ENCODE data around the gene SPAG5. TPM values are rescaled to one million over a fixed set of nuclear protein-coding genes. Genes with fewer than 3 reads are reported as not detected.

Gene SPAG5
- total and polyA plus RNA-seq, 5 donors from 2014 or later, result 0.84 to 37.7 (median 2.0) TPM

DNA sequence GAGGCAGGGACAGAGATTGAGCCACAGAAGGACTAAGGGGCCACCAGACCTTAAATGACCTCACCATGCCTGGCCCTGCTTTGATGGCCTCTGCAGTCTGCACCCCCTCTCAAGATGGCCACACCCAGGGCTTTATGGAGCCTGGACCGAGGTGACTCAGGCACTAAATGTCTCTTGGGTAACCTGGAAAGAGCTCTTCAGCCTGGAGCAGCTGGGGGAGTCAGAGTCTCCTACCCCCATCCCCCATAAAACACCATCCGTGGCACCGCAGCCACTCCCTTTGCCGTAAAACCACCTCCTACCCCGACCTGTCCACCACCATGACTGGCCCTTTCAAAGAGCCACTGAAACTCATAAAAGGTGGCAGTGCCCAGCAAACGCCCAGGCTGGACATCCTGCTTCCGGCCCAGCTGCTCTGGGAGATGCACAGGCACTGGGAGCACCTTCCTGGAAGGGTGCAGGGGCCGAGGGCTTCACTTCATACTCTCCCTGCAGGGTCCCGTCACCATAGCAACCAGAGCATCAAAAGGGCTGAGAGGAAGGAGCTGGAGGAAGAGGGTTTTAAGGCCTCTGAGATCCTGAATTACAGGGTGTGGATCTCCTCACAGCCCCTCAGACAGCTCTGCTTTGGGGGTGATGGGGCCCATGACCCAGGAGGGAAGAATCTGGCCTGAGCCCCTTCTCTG, 70.4 kb downstream of the SPAG5 start:
- H3K4me3 Mint-ChIP-seq, result no peak overlapping the region
- DNase-seq (no peak), ATAC-seq (ENCODE audit: low read depth in 2 of 2) (no peak)
- Histone ChIP-seq H3K27ac (ENCODE audit: insufficient read depth, low read length, poor library complexity, severe bottlenecking) (no peak overlapping the region), H3K4me1 (ENCODE audit: control insufficient read depth, insufficient read depth, low read length, poor library complexity, severe bottlenecking) (no peaks in the 10 kb centered on the region), H3K9me3 (ENCODE audit: control insufficient read depth in 2 of 2, low read length in 2 of 2) (no peaks in the 10 kb centered on the region), H3K27me3 (ENCODE audit: control insufficient read depth, insufficient read depth, low read length) (no peaks in the 10 kb centered on the region), H3K4me3 (ENCODE audit: low read depth, low read length) (no peak overlapping the region), H3K36me3 (ENCODE audit: control insufficient read depth, insufficient read depth, low read length) (no peaks in the 10 kb centered on the region)
- no peaks in the 10 kb centered on the region for H3K9me3 Mint-ChIP-seq
- H3K36me3 Mint-ChIP-seq, result no peaks in the 10 kb centered on the region
- H3K27ac Mint-ChIP-seq, result peak overlapping the region in 1 of 3 donors; percentile 26
- H3K4me1 Mint-ChIP-seq, result peaks cover 0 to 1% (median 0%) of the 10 kb centered on the region in 4 donors
- peaks cover 6% of the 10 kb centered on the region for H3K27me3 Mint-ChIP-seq

DNA sequence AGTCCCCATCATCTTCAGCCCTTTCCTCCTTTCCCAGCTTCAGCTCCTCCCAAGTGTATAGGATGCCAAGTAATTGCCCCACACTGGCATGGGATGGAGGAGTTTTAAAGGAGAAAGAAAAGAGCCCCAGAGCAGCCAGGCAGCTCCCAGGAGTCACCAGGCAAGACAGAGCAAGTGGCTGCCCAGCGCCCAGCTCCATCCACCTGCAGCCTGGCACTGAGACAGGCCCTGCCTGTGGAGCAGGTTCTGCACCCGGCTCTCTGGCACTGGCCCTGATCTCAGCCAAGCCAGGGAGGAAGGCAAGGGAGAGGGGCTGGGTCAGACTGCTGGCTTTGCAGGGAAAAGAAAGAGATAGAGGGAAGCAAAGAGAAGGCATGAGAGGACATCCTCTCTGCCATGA, 71.0 kb downstream of the SPAG5 start:
- peak overlapping the region in 1 of 3 donors; percentile 4 for H3K27ac Mint-ChIP-seq

More for the DNA sequence above, 71.0 kb downstream of the SPAG5 start:
- Mint-ChIP-seq H3K36me3 (no peaks in the 10 kb centered on the region), H3K4me3 (no peak overlapping the region), H3K9me3 (no peaks in the 10 kb centered on the region), H3K27me3 (peaks cover 6% of the 10 kb centered on the region), H3K4me1 (no peaks in the 10 kb centered on the region)
- Histone ChIP-seq H3K36me3 (ENCODE audit: control insufficient read depth, insufficient read depth, low read length) (no peaks in the 10 kb centered on the region), H3K27ac (ENCODE audit: insufficient read depth, low read length, poor library complexity, severe bottlenecking) (no peak overlapping the region), H3K9me3 (ENCODE audit: control insufficient read depth in 2 of 2, low read length in 2 of 2) (no peaks in the 10 kb centered on the region), H3K27me3 (ENCODE audit: control insufficient read depth, insufficient read depth, low read length) (no peaks in the 10 kb centered on the region), H3K4me1 (ENCODE audit: control insufficient read depth, insufficient read depth, low read length, poor library complexity, severe bottlenecking) (no peaks in the 10 kb centered on the region), H3K4me3 (ENCODE audit: low read depth, low read length) (no peak overlapping the region)
- no peak for DNase-seq
- ATAC-seq (ENCODE audit: low read depth in 2 of 2), result no peak

Other genes with a start within 250 kb of the SPAG5 start
- gene POLDIP2, start 241.5 kb downstream of the SPAG5 start, total RNA-seq, result 29.4 TPM
- 10 to 100 TPM; 70.2 to 88.5 (median 74.7) TPM for gene POLDIP2, start 241.5 kb downstream of the SPAG5 start, polyA plus RNA-seq
- gene SEBOX, start 233.8 kb downstream of the SPAG5 start, total RNA-seq, result not detected
- gene SEBOX, start 233.8 kb downstream of the SPAG5 start, polyA plus RNA-seq, result not detected
- not detected for gene VTN, start 228.7 kb downstream of the SPAG5 start, total RNA-seq
- gene VTN, start 228.7 kb downstream of the SPAG5 start, polyA plus RNA-seq, result under 1 TPM in 3 of 4 donors, not detected in 1; 0.10 to 0.18 (median 0.17) TPM
- gene SARM1, start 227.3 kb downstream of the SPAG5 start, total RNA-seq, result 21.7 TPM
- gene SARM1, start 227.3 kb downstream of the SPAG5 start, polyA plus RNA-seq, result 1 to 10 TPM; 7.2 to 8.5 (median 7.9) TPM
- 0.89 TPM for gene SLC46A1, start 192.8 kb downstream of the SPAG5 start, total RNA-seq
- gene SLC46A1, start 192.8 kb downstream of the SPAG5 start, polyA plus RNA-seq, result 1 to 10 TPM in 2 of 4 donors, under 1 TPM in 1, not detected in 1; 0.49 to 2.8 (median 1.9) TPM
- gene SLC13A2, start 125.4 kb downstream of the SPAG5 start, total RNA-seq, result not detected
- gene SLC13A2, start 125.4 kb downstream of the SPAG5 start, polyA plus RNA-seq, result not detected
- gene FOXN1, start 92.7 kb downstream of the SPAG5 start, total RNA-seq, result not detected
- gene FOXN1, start 92.7 kb downstream of the SPAG5 start, polyA plus RNA-seq, result not detected
- 66.9 TPM for gene UNC119, start 46.4 kb downstream of the SPAG5 start, total RNA-seq
- gene UNC119, start 46.4 kb downstream of the SPAG5 start, polyA plus RNA-seq, result 10 to 100 TPM; 29.5 to 35.0 (median 31.2) TPM
- gene PIGS, start 27.5 kb downstream of the SPAG5 start, total RNA-seq, result 59.7 TPM
- gene PIGS, start 27.5 kb downstream of the SPAG5 start, polyA plus RNA-seq, result 10 to 100 TPM; 53.3 to 82.6 (median 67.1) TPM
- gene ALDOC, start 22.1 kb downstream of the SPAG5 start, total RNA-seq, result 33.0 TPM
- 100 to 1,000 TPM in 1 of 4 donors, 10 to 100 TPM in 3; 68.2 to 109 (median 92.4) TPM for gene ALDOC, start 22.1 kb downstream of the SPAG5 start, polyA plus RNA-seq
- gene RSKR, start 15.2 kb upstream of the SPAG5 start, total RNA-seq, result 15.2 TPM
- gene RSKR, start 15.2 kb upstream of the SPAG5 start, polyA plus RNA-seq, result under 1 TPM in 3 of 4 donors, not detected in 1; 0.08 to 0.78 (median 0.10) TPM
- gene BLTP2, start 46.1 kb upstream of the SPAG5 start, total RNA-seq, result 149 TPM
- gene BLTP2, start 46.1 kb upstream of the SPAG5 start, polyA plus RNA-seq, result 10 to 100 TPM; 30.7 to 42.3 (median 33.1) TPM
- gene SDF2, start 62.9 kb upstream of the SPAG5 start, total RNA-seq, result 41.9 TPM
- 100 to 1,000 TPM in 3 of 4 donors, 10 to 100 TPM in 1; 96.5 to 121 (median 112) TPM for gene SDF2, start 62.9 kb upstream of the SPAG5 start, polyA plus RNA-seq
- gene SUPT6H, start 63.2 kb upstream of the SPAG5 start, total RNA-seq, result 167 TPM
- 1 to 10 TPM; 8.3 to 9.2 (median 8.9) TPM for gene SUPT6H, start 63.2 kb upstream of the SPAG5 start, polyA plus RNA-seq
- 5.3 TPM for gene PROCA1, start 112.9 kb upstream of the SPAG5 start, total RNA-seq
- under 1 TPM in 3 of 4 donors, not detected in 1; 0.37 to 0.67 (median 0.63) TPM for gene PROCA1, start 112.9 kb upstream of the SPAG5 start, polyA plus RNA-seq
- gene RAB34, start 118.8 kb upstream of the SPAG5 start, total RNA-seq, result 4.0 TPM
- 10 to 100 TPM in 1 of 4 donors, 1 to 10 TPM in 3; 6.6 to 11.5 (median 6.9) TPM for gene RAB34, start 118.8 kb upstream of the SPAG5 start, polyA plus RNA-seq
- 2,050 TPM for gene RPL23A, start 121.0 kb upstream of the SPAG5 start, total RNA-seq
- 1,000 to 10,000 TPM; 4,206 to 5,707 (median 4,669) TPM for gene RPL23A, start 121.0 kb upstream of the SPAG5 start, polyA plus RNA-seq
- gene TLCD1, start 127.2 kb upstream of the SPAG5 start, total RNA-seq, result 1.3 TPM
- gene TLCD1, start 127.2 kb upstream of the SPAG5 start, polyA plus RNA-seq, result not detected
- gene NEK8, start 129.8 kb upstream of the SPAG5 start, total RNA-seq, result 7.5 TPM
- 1 to 10 TPM; 1.8 to 2.6 (median 2.0) TPM for gene NEK8, start 129.8 kb upstream of the SPAG5 start, polyA plus RNA-seq
- gene TRAF4, start 145.0 kb upstream of the SPAG5 start, total RNA-seq, result 320 TPM
- gene TRAF4, start 145.0 kb upstream of the SPAG5 start, polyA plus RNA-seq, result 1 to 10 TPM; 1.1 to 2.9 (median 1.7) TPM
- gene FAM222B, start 243.8 kb upstream of the SPAG5 start, total RNA-seq, result 23.4 TPM
- gene FAM222B, start 243.8 kb upstream of the SPAG5 start, polyA plus RNA-seq, result 10 to 100 TPM in 2 of 4 donors, 1 to 10 TPM in 2; 4.4 to 13.5 (median 11.1) TPM